HepG2 (cell line): ENCODE data around the gene TFG. TPM values are rescaled to one million over a fixed set of nuclear protein-coding genes. Genes with fewer than 3 reads are reported as not detected.

Source experiments
- ATAC-seq: fragments of 200-7000 bp; cut with Tn5 transposase; 3 replicates; pipeline ENCODE4 v1.9.1; 2020; ENCODE audit warnings: mild to moderate bottlenecking, moderate library complexity
- BruUV-seq: library from RNA; stranded (reverse); fragments of 400-500 nt; replicated peaks from 2 replicates; lab custom pipeline; 2021; lab: Mats Ljungman, UMichigan
- CTCF ChIA-PET: fragments of 300-600 bp; formaldehyde crosslinking; extraction: SDS; loops from one replicate; lab custom pipeline; 2021; ENCODE audit warnings: low total read pairs, inconsistent platforms, low intra/inter-chr PET ratio; lab: Yijun Ruan, JAX
- POLR2A ChIA-PET: fragments of 350-600 bp; sonication (Branson Sonifier 250); formaldehyde crosslinking; loops from one replicate; lab custom pipeline; 2020; ENCODE audit warnings: antibody characterized with exemption, inconsistent platforms; lab: Yijun Ruan, JAX
- DNase-seq: peaks from one replicate; pipeline ENCODE4 v3.0.0-alpha.2; 2015; ENCODE audit warnings: low spot score
- FAIRE-seq: peaks from 3 replicates; lab custom pipeline; 2011; peaks lifted over from hg19 to GRCh38; lab: Jason Lieb, UNC
- H2AFZ ChIP-seq: one replicate; pipeline ENCODE4 v1.6.1; 2011; ENCODE audit warnings: low read length, inconsistent platforms
- H3K27ac ChIP-seq: fragments of 300-600 bp; 3 replicates; pipeline ENCODE4 v1.8.0; 2011; ENCODE audit warnings: mixed run types, mild to moderate bottlenecking, mixed read lengths, low read length, inconsistent platforms; ENCODE audit not compliant: insufficient read depth; ENCODE audit errors: extremely low read length
- H3K27me3 ChIP-seq, 2 experiments: fragments of 200-600 bp in 1 of 2; 2 replicates in 1 of 2; 3 replicates in 1 of 2; pipeline versions ENCODE4 v1.6.0 to v1.8.0; 2011; ENCODE audit warnings: low read length in 2 of 2, mild to moderate bottlenecking in 2 of 2, moderate library complexity in 2 of 2, inconsistent platforms in 1 of 2; ENCODE audit not compliant: insufficient read depth in 2 of 2, control insufficient read depth in 1 of 2
- H3K36me3 ChIP-seq, 2 experiments: fragments of 200-600 bp in 1 of 2; replicated peaks in 1 of 2; 2 replicates in 1 of 2; 3 replicates in 1 of 2; pipeline versions ENCODE4 v1.5.1 to v1.8.0; 2011; ENCODE audit warnings: low read length in 2 of 2, inconsistent platforms in 1 of 2; ENCODE audit not compliant: insufficient read depth in 2 of 2, control insufficient read depth in 1 of 2
- H3K4me1 ChIP-seq: 2 replicates; pipeline ENCODE4 v1.5.1; 2012; ENCODE audit warnings: low read length, inconsistent platforms; ENCODE audit not compliant: insufficient read depth
- H3K4me2 ChIP-seq: 2 replicates; pipeline ENCODE4 v1.6.0; 2011; ENCODE audit warnings: low read depth, low read length, inconsistent platforms
- H3K4me3 ChIP-seq, 3 experiments: fragments of 200-600 bp in 1 of 3; sonication (generic), shearing (Covaris generic) in 1 of 3; replicated peaks in 1 of 3; 2 replicates each; pipeline ENCODE4 v1.5.1; 2011 to 2016; ENCODE audit warnings: low read length in 3 of 3, inconsistent platforms in 2 of 3, low read depth in 2 of 3, mild to moderate bottlenecking in 2 of 3, control low read depth in 1 of 3, mixed read lengths in 1 of 3; ENCODE audit not compliant: insufficient read depth in 1 of 3
- H3K79me2 ChIP-seq: one replicate; pipeline ENCODE4 v1.6.1; 2011; ENCODE audit warnings: low read length, inconsistent platforms; ENCODE audit not compliant: insufficient read depth
- H3K9ac ChIP-seq: 2 replicates; pipeline ENCODE4 v1.6.0; 2011; ENCODE audit warnings: mild to moderate bottlenecking, low read depth, low read length, inconsistent platforms; ENCODE audit not compliant: insufficient read depth
- H3K9me3 ChIP-seq: 2 replicates; pipeline ENCODE4 v1.5.1; 2012; ENCODE audit warnings: mild to moderate bottlenecking, low read length
- H4K20me1 ChIP-seq: 2 replicates; pipeline ENCODE4 v1.6.0; 2011; ENCODE audit warnings: inconsistent platforms, mild to moderate bottlenecking, low read length, moderate library complexity; ENCODE audit not compliant: insufficient read depth
- CREB1 ChIP-seq, 2 experiments: fragments of 450-650 bp in 1 of 2; IDR thresholded peaks; 2 replicates each; pipeline ENCODE4 v1.6.1; 2016 to 2017; ENCODE audit warnings: control low read depth in 1 of 2, mild to moderate bottlenecking in 1 of 2, missing compliant biosample characterization in 1 of 2, missing genetic modification characterization in 1 of 2
- CTCF ChIP-seq: sonication (generic); formaldehyde crosslinking; IDR thresholded peaks from 2 replicates; pipeline ENCODE4 v1.5.0; 2020; ENCODE audit warnings: mild to moderate bottlenecking, missing genetic modification reagents, moderate library complexity
- FLYWCH1 ChIP-seq: sonication (generic); formaldehyde crosslinking; IDR thresholded peaks from 2 replicates; pipeline ENCODE4 v1.8.1; 2023; ENCODE audit warnings: mild to moderate bottlenecking, missing genetic modification reagents
- FUBP1 ChIP-seq: sonication (generic); formaldehyde crosslinking; IDR thresholded peaks from 2 replicates; pipeline ENCODE4 v1.5.1; 2020; ENCODE audit warnings: missing genetic modification reagents, mild to moderate bottlenecking, borderline replicate concordance
- MIXL1 ChIP-seq: IDR thresholded peaks from 2 replicates; pipeline ENCODE4 v1.6.1; 2016
- MLXIP ChIP-seq: sonication (generic); formaldehyde crosslinking; IDR thresholded peaks from 2 replicates; pipeline ENCODE4 v1.9.0; 2021; ENCODE audit warnings: missing genetic modification reagents, borderline replicate concordance
- RORA ChIP-seq: sonication (generic); formaldehyde crosslinking; IDR thresholded peaks from 2 replicates; pipeline ENCODE4 v1.5.0; 2020; ENCODE audit warnings: mild to moderate bottlenecking, missing genetic modification reagents, moderate library complexity
- SRF ChIP-seq: IDR thresholded peaks from 2 replicates; pipeline ENCODE4 v1.6.1; 2011; ENCODE audit warnings: mild to moderate bottlenecking, low read depth, low read length, moderate library complexity
- STAG1 ChIP-seq: sonication (generic); formaldehyde crosslinking; IDR thresholded peaks from 2 replicates; pipeline ENCODE4 v1.4.0; 2020; ENCODE audit warnings: missing genetic modification reagents
- ZNF674 ChIP-seq: sonication (generic); formaldehyde crosslinking; IDR thresholded peaks from 2 replicates; pipeline ENCODE4 v1.5.0; 2020; ENCODE audit warnings: low read depth, mild to moderate bottlenecking, missing genetic modification reagents
- ZSCAN9 ChIP-seq: IDR thresholded peaks from 2 replicates; pipeline ENCODE4 v1.6.1; 2016; ENCODE audit warnings: borderline replicate concordance
- WGBS: methylation state at CpG from one replicate; pipeline ENCODE4 v1.1.6; 2017; ENCODE audit warnings: low lambda C conversion rate; 5-methylcytosine and 5-hydroxymethylcytosine counted together
- in situ Hi-C: cut with HindIII; loops from 2 replicates; pipeline ENCODE4 v1.10.0; 2017; ENCODE audit warnings: low pct_unique_long_range_greater_than_20kb; ENCODE audit not compliant: extremely low pct_ligation_motif_present
- intact Hi-C: fragments of 100-400 bp; cut with micrococcal nuclease; formaldehyde crosslinking; loops from one replicate; pipeline ENCODE4 v1.10.0; 2022; ENCODE audit not compliant: unreplicated experiment
- polyA plus RNA-seq, 8 experiments: library from polyadenylated mRNA; depleted of rRNA in 3 of 8; stranded (reverse) in 7 of 8; unstranded in 1 of 8; fragments of >200 nt; fragmentation: Illumina TruSeq in 4 of 8; extraction: Trizol in 4 of 8; gene quantifications; 2 replicates each; pipeline versions ENCODE4 v1.2.1 to v1.2.3, GENCODE V29; 2011 to 2016; ENCODE audit warnings: low read depth in 4 of 8, missing spikeins in 1 of 8, mixed read lengths in 1 of 8; ENCODE audit not compliant: insufficient read depth in 1 of 8
- total RNA-seq, 5 experiments: library from RNA; depleted of rRNA; stranded (reverse); fragments of >200 nt; fragmentation: Illumina TruSeq; extraction: Trizol; gene quantifications; 2 replicates each; pipeline ENCODE4 v1.2.3, GENCODE V29; 2016; ENCODE audit warnings: low read depth in 1 of 5

Gene TFG
- total and polyA plus RNA-seq, 2 of the 13 experiments (the other 11 are each of a cell fraction or from before 2014, with no cell fraction given) = 53.6 to 71.7 TPM

- TF ChIP-seq CREB1 (IDR thresholded peaks at IDR 0.05) (no peak), CREB1 (CRISPR knock-in tag; IDR thresholded peaks at IDR 0.05) (no peak), FLYWCH1 (CRISPR knock-in tag) (no peak), ZSCAN9 (CRISPR knock-in tag) (no peak)
These were observed 80.3 kb downstream of the TFG start (continued) for GRCh38 chr3:100789579-100789978.

- no peak overlapping the region for H2AFZ ChIP-seq
- BruUV-seq = no TSS peak
- CTCF ChIA-PET = no interaction called here
- H3K4me3 ChIP-seq = no peak overlapping the region
- H3K4me2 ChIP-seq = no peak overlapping the region
- no peak for TF ChIP-seq RORA (CRISPR knock-in tag)
- peak; percentile 60; the same call in 1 of the 2 replicates for TF ChIP-seq MIXL1 (CRISPR knock-in tag)
- no peak for TF ChIP-seq SRF
- TF ChIP-seq FUBP1 (CRISPR knock-in tag) = no peak
- TF ChIP-seq MLXIP (CRISPR knock-in tag) = no peak
- TF ChIP-seq STAG1 = peak; percentile 41
- TF ChIP-seq CTCF (CRISPR knock-in tag) = peak; percentile 43
- TF ChIP-seq ZNF674 (CRISPR knock-in tag) = no peak
- no peak overlapping the region for H3K9ac ChIP-seq
- intact Hi-C loops (loop anchor here (1.0 kb wide), 1 partner anchor 333 kb away; no protein-coding TSS in a partner anchor), in situ Hi-C loops (no loop called here)
- no peaks in the 10 kb centered on the region for H3K4me1 ChIP-seq
- H3K36me3 ChIP-seq = no peaks in the 10 kb centered on the region
- no peaks in the 10 kb centered on the region for H3K9me3 ChIP-seq
- H3K27me3 ChIP-seq = no peaks in the 10 kb centered on the region
- no peak for DNase-seq
- no peaks in the 10 kb centered on the region for H4K20me1 ChIP-seq
- whole genome bisulfite sequencing = 0% methylated on average over 2 of the region's 2 CpGs
- FAIRE-seq = peak; percentile 60
- no peaks in the 10 kb centered on the region for H3K79me2 ChIP-seq
- H3K27ac ChIP-seq = no peak overlapping the region
- ATAC-seq = no peak
- POLR2A ChIA-PET = no interaction called here
These were observed 87.3 kb downstream of the TFG start for GRCh38 chr3:100796556-100796955.
